ENCODE measurements around the gene SACM1L. TPM values are rescaled to one million over a fixed set of nuclear protein-coding genes. Genes with fewer than 3 reads are reported as not detected.

The SACM1L gene
- total RNA-seq, 1 experiment from 2014 or later, result 30.1 TPM

DNA sequence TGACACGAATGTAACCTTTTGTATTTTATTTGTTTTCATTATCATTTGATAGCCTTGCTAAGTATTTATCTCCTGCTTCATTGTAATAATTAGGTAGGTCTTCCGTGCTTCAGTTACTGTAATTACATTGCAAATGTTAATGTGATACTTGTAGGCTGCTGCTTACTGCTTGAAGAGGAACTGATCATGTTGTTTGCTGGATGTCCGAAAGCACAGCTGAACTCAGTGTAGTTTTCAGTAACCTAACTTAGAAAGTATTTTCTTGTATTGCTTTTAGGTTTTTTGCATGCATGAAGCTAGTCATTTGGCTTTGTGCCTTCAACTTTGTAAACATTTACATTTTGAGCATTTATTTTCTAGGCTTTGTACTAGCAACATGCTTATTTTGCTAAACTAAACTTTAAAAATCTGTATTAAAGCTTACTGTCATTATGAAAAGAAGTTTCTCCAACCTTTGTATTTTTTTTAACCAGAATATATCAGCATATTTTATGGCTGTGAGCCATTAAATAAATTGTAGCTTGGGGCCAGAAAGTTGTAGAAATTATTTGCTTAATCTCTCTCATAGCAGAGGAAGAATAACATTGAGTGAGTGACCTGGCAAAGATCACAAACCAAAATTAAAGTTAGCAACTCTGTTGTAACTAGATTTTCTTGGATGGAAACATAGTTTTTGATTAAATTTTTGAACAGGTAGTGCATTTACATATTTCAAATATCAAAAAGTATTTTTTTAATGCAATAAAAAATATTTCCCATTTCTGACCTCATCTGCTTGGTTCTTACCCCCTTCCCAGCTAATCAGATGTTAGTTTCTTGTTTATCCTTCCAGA is 30.7 kb downstream of the SACM1L start:
- TF ChIP-seq, protein P1, sequence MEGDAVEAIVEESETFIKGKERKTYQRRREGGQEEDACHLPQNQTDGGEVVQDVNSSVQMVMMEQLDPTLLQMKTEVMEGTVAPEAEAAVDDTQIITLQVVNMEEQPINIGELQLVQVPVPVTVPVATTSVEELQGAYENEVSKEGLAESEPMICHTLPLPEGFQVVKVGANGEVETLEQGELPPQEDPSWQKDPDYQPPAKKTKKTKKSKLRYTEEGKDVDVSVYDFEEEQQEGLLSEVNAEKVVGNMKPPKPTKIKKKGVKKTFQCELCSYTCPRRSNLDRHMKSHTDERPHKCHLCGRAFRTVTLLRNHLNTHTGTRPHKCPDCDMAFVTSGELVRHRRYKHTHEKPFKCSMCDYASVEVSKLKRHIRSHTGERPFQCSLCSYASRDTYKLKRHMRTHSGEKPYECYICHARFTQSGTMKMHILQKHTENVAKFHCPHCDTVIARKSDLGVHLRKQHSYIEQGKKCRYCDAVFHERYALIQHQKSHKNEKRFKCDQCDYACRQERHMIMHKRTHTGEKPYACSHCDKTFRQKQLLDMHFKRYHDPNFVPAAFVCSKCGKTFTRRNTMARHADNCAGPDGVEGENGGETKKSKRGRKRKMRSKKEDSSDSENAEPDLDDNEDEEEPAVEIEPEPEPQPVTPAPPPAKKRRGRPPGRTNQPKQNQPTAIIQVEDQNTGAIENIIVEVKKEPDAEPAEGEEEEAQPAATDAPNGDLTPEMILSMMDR (conservative IDR thresholded peaks at IDR 0.05; ENCODE audit: low read depth, low read length), result no peak
- TF ChIP-seq EZH2 (IDR thresholded peaks at IDR 0.05; ENCODE audit: low read length, unreplicated experiment), result no peak
- no peak for TF ChIP-seq EZH2phosphoT487 (IDR thresholded peaks at IDR 0.05; ENCODE audit: borderline replicate concordance, low read length)
- Histone ChIP-seq H3K4me2 (ENCODE audit: low read length) (no peak overlapping the region), H3K9ac (ENCODE audit: low read length) (no peak overlapping the region), H3K27ac (ENCODE audit: low read length) (no peak overlapping the region), H3K79me2 (ENCODE audit: low read length) (no peaks in the 10 kb centered on the region), H4K20me1 (ENCODE audit: low read length) (no peaks in the 10 kb centered on the region), H3K4me3 (ENCODE audit: low read length) (no peak overlapping the region), H3K36me3 (ENCODE audit: low read depth, low read length) (peaks cover 11% of the 10 kb centered on the region), H3K9me3 (ENCODE audit: low read length) (no peaks in the 10 kb centered on the region), H2AFZ (ENCODE audit: low read length) (no peak overlapping the region), H3K9me2 (replicated peaks; ENCODE audit: low read length) (no peaks in the 10 kb centered on the region), H3K4me1 (ENCODE audit: insufficient read depth, low read length) (no peaks in the 10 kb centered on the region), H3K27me3 (ENCODE audit: low read length) (no peaks in the 10 kb centered on the region), H3F3A (ENCODE audit: low read length, unreplicated experiment) (no peaks in the 10 kb centered on the region)
- ChIA-PET CTCF (no interaction called here), POLR2A (ENCODE audit: unreplicated experiment) (no interaction called here)
- DNase-seq (no peak), ATAC-seq (peak; percentile 29)
- intact Hi-C loops (cut with micrococcal nuclease), result no loop called here
- no TSS peak for BruUV-seq (replicated peaks)

DNA sequence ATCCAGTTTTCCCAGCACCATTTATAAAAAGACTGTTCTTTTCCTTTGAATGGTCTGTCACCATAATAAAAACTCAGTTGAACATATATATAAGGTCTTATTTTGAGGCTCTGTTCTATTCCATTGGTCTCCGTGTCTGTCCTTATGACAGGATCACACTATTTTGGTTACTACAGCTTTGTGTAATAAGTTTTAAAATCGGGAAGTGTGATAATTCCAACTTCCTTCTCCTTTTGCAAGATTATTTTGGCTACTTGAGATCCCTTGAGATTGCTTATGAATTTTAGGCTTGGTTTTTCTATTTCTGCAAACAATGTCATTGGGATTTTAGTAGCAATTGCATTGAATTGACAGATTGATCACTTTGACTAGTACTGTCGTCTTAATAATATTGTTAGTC is 35.7 kb downstream of the SACM1L start:
- no peak for DNase-seq
- Histone ChIP-seq H3K9me3 (ENCODE audit: low read length) (no peaks in the 10 kb centered on the region), H3K27ac (ENCODE audit: low read length) (no peak overlapping the region), H3K79me2 (ENCODE audit: low read length) (no peaks in the 10 kb centered on the region), H3K4me3 (ENCODE audit: low read length) (no peak overlapping the region), H3F3A (ENCODE audit: low read length, unreplicated experiment) (no peaks in the 10 kb centered on the region), H2AFZ (ENCODE audit: low read length) (no peak overlapping the region), H3K36me3 (ENCODE audit: low read depth, low read length) (peaks cover 20% of the 10 kb centered on the region), H3K27me3 (ENCODE audit: low read length) (no peaks in the 10 kb centered on the region), H3K4me2 (ENCODE audit: low read length) (no peak overlapping the region), H3K9ac (ENCODE audit: low read length) (no peak overlapping the region), H3K4me1 (ENCODE audit: insufficient read depth, low read length) (no peaks in the 10 kb centered on the region), H4K20me1 (ENCODE audit: low read length) (no peaks in the 10 kb centered on the region), H3K9me2 (replicated peaks; ENCODE audit: low read length) (no peaks in the 10 kb centered on the region)
- TF ChIP-seq EZH2 (IDR thresholded peaks at IDR 0.05; ENCODE audit: low read length, unreplicated experiment), result no peak
- CTCF ChIA-PET, result no interaction called here
- POLR2A ChIA-PET (ENCODE audit: unreplicated experiment), result no interaction called here
- ATAC-seq, result no peak
- no TSS peak for BruUV-seq (replicated peaks)
- intact Hi-C loops (cut with micrococcal nuclease), result no loop called here

DNA sequence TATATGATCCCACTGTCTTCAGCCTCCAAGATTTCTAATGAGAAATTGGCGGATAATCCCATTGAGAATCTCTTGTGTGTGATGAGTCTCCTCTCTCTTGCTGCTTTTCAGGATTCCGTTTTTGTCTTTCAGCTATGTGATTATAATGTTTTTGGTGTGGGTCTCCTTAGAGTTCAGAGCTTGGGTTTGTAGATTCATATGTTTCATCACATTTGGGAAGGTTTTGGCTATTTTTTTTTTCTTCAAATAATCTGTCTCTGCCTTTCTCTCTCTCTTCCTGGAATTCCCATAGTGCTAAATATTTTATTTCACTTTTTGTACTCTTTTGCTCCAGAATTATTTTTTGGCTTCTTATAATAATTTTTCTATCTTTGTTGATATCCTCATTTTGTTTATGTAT is 40.4 kb downstream of the SACM1L start:
- no peaks in the 10 kb centered on the region for H3K27me3 ChIP-seq (ENCODE audit: low read length)
- no peaks in the 10 kb centered on the region for H3K79me2 ChIP-seq (ENCODE audit: low read length)
- no peaks in the 10 kb centered on the region for H4K20me1 ChIP-seq (ENCODE audit: low read length)
- CTCF ChIA-PET, result no interaction called here
- no peak overlapping the region for H3K27ac ChIP-seq (ENCODE audit: low read length)
- intact Hi-C loops (cut with micrococcal nuclease), result no loop called here
- H3K9ac ChIP-seq (ENCODE audit: low read length), result no peak overlapping the region
- no TSS peak for BruUV-seq (replicated peaks)
- H3K4me3 ChIP-seq (ENCODE audit: low read length), result no peak overlapping the region
- H3K9me3 ChIP-seq (ENCODE audit: low read length), result no peaks in the 10 kb centered on the region
- no peak for TF ChIP-seq EZH2phosphoT487 (IDR thresholded peaks at IDR 0.05; ENCODE audit: borderline replicate concordance, low read length)
- no peak for TF ChIP-seq EZH2 (IDR thresholded peaks at IDR 0.05; ENCODE audit: low read length, unreplicated experiment)
- TF ChIP-seq, protein P1 (conservative IDR thresholded peaks at IDR 0.05; ENCODE audit: low read depth, low read length), result no peak
- POLR2A ChIA-PET (ENCODE audit: unreplicated experiment), result no interaction called here
- no peaks in the 10 kb centered on the region for H3K9me2 ChIP-seq (replicated peaks; ENCODE audit: low read length)
- DNase-seq (no peak), ATAC-seq (no peak)
- H3K4me2 ChIP-seq (ENCODE audit: low read length), result no peak overlapping the region
- peaks cover 29% of the 10 kb centered on the region for H3K36me3 ChIP-seq (ENCODE audit: low read depth, low read length)
- no peak overlapping the region for H2AFZ ChIP-seq (ENCODE audit: low read length)
- H3K4me1 ChIP-seq (ENCODE audit: insufficient read depth, low read length), result no peaks in the 10 kb centered on the region
- H3F3A ChIP-seq (ENCODE audit: low read length, unreplicated experiment), result no peaks in the 10 kb centered on the region
